Measurements from ENCODE around the gene PRKAR1B.
"Not testable (repeated sequence)": the region's sequence is repeated elsewhere in the genome, so short reads cannot be mapped to it uniquely, and the experiment has no call there.

The PRKAR1B gene

DNA sequence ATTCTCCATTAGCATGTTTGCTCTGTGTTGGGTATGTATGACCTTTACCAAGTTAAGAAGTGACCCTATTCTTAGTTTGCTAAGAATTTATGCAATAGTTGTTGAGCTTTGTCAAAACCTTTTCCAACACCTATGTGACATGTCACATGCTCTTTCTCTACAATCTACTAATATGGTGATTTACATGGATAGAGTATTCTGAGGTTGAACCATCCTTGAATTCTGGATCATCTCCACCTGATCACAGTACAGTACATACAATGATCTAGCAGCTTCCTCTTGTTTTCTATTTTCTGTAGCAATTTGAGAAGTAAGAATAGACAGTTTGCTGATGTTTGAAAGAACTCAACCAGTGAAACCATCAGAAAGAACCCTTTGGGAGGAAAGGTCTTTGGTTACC is 106.2 kb downstream of the PRKAR1B start:
- DNase-seq (ENCODE audit: low read depth) = no peak

DNA sequence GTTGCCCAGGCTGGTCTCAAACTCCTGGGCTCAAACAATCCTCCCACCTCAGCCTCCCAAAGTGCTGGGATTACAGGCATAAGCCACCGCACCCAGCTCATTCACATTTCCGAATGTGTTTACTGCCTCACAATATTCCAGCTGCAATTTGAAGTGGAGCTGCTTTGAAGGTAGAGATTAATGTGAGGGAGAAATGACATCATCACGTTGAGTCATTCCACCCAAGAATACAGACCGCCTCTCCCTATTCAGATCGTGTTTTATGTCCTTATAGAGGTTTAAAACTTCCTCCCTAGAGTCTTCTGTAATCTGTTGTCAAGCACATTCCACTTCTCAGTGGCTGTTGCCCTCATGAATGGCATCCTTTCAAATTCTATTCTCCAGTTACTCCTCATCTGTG is 107.0 kb downstream of the PRKAR1B start:
- no peak for DNase-seq (ENCODE audit: low read depth)

DNA sequence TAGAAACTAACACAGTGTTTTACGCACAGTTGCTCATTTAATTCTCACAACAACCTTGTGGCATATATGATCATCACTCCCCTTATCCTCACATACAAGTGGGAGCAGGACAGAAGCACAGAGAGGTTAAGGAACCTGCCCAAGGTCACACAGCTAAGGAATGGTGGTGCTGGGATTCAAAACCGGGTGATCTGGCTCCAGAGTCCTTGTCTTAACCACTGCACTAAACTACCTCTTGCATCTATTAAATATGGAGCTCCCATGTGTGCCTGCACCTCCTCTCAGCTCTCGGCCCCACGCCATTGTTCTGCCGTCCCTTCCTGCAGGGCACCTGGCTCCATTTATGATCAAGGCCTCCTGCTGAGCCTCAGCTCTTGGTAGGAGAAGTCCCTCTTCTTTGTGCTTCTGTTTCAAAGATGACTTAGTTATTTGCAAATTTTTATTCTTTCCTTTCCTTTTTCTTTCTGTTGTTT is 107.7 kb downstream of the PRKAR1B start:
- DNase-seq (ENCODE audit: low read depth) = no peak

DNA sequence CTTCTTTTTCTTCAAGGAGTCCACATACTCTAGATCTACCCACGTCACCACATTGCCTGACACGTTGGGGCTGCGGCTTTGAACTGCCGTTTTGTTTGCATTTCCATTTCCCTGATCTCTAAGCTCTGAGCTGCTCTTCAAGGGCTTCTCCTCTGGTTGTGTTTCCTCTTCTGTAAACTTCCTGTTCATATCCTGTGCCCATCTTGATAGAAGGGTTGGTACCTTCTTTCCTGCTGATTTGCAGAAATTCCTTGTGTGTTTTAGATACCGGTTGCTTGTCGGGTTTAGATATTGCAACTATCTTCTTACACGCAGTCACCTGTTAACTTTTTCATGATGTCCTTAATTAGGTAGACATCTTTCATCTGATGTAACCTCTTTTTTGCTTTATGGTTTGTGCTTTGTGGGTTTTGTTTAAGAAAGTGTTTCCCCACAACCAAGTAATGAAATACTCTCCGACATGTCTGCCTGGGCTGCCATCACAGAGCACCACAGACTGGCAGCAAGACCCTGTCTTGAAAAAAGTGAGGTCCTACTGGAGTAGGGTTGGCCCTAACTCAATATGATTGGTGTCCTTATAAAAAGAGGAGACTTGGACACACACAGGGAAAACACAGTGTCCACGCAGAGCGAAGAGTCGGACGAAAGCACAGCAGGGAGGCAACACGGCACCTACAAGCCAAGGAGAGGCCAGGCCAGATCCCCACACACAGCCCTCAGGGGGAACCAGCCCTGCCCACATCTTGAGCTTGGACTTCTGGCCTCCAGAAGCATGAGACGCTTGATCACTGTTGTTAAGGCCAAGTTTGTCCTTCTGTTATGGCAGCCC is 108.3 kb downstream of the PRKAR1B start:
- no peak for DNase-seq (ENCODE audit: low read depth)

DNA sequence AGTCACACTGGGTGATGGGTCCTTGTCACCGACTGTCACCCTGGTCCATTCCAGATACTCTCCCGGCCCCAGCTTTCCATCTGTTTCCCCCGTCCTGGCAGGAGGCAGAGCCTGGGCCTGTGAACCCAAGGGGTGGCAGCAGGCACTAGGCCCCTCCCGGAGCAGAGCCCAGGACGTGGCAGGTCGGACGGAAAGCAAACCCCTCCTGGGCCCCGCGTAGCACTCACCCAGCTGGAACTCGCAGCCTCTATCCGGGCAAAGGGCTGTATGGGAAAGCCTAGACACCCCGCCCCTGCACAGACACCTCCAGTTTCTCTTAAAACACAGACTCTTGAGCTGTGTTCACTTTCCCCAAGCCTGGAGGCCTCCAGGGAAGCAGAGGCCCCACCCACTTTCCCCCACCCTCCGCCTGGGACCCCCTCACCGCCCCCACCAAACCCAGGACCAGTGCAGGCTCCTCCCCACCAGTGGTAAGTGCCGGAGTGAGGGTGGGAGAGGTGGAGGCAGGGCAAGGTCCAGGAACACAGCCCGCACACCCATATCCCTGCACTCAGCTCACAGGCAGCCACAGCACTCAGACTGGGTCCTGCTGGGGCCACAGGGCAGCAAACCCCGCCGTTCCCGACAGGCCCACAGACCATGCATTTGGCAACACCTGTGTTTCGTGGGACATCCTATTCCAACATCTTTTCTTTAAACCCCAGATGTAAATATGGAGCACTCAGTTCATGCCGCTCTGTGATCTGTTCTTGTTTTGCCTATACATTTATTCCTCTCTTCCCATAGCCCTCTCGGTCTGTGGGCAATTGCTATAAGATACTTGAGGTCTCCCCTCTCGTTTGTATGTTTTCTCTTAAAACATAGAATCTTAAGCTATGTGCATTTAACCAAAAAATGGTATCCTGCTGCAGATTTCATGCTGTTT is 109.2 kb downstream of the PRKAR1B start:
- no peak for DNase-seq (ENCODE audit: low read depth)

DNA sequence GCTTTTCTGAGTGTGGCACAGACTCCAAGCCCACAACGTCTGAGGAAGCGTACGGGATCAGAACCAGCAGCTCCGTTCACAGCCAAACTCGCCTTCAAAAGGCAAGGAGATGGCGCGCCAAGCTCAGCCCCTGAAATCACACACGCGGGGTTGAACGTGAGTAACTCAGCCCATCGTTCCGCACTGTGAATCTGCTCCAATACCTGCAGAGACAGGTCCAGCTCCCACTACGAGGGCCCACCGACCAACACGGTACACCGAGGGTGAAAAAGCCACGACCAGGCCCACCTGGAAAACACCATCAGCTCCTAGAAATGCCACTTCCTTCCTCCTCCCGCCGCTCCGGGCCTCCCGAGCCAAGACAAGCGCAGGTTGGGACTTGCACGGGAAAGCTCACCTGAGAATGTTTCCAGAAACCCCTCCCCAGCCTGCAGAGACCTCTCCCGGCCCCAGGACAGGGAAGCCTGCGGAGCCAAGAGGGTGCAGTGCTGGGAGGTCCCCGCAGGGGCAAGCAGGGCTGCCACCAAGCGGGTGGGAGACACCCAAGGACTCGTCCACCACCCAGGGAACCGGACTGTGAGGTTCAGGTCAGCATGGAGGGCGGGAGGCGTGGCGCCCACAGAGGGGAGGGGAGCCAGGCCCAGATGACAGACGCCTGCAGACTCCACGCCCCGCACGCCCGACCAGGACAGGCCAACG is 113.5 kb downstream of the PRKAR1B start:
- DNase-seq (ENCODE audit: low read depth) = no peak

DNA sequence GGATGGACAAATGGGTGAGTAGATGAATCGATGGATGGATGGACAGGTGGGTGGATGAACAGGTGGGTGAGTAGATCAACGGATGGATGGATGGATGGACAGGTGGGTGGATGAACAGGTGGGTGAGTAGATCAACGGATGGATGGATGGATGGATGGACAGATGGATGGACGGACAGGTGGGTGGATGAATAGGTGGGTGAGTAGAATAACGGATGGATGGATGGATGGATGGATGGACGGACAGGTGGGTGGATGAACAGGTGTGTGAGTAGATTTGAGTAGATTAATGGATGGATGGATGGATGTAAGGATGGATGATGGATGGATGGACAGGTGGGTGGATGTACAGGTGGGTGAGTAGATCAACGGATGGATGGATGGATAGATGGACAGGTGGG is 115.2 kb downstream of the PRKAR1B start:
- DNase-seq (ENCODE audit: low read depth) = not testable (repeated sequence)

DNA sequence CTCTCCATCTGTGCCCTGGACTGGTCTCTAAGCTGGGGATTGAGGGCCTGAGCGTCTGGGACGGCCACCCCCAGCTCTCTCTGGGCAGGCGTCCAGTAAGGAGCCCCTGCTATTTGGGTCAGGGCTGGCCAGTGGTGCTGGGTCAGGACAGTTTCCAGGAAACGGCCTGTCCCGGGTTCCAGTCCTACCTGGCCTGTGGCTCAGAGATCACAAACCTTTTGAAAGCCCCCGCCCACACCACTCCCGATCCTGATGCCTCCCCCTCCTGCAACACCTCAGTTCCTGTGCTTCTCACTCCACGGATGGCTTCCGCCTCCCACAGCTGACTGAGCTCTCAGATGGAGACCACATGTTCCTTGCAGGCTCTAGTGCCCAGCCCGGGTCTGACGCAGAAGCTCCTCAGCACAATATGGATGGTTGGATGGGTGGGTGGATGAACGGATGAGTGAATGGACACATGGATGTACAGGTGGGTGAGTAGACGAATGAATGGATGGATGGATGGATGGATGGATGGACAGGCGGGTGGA is 115.7 kb downstream of the PRKAR1B start:
- DNase-seq (ENCODE audit: low read depth) = no peak

DNA sequence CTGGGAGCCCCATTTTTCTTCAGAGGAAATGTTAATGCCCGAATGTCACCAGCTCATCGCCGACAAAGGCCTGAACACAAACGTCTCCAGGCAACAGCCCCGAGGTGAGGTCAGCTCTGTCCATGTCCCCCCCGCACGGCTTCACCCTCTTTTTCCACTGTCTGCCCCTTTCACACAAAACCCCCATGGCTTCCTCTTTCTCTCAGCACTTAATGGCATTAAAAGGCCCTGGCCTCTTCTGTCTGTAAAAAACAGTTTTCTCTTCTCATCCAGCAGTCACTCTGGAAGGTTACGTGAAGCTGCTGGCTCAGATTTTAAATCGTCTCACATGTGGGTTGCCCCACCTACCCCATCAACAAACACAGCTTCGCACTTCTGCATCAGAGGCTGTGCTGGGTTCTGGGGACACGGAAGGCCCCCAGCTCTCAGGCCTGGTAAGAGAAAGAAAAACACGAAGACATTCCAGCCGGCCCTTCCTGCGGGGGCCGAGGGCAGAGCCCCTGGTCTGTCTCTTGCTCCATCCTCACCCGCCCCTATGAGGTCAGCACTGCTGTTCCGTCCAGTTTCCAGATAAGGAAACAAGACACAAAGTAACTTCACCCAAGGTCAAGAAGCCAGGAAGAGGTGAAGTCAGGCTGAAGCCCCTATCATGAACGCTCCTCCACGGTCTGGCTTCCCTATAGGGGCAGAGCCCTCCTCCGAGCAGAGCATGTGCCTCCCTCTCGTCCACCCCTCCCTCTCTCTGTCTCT is 116.4 kb downstream of the PRKAR1B start:
- DNase-seq (ENCODE audit: low read depth) = no peak

DNA sequence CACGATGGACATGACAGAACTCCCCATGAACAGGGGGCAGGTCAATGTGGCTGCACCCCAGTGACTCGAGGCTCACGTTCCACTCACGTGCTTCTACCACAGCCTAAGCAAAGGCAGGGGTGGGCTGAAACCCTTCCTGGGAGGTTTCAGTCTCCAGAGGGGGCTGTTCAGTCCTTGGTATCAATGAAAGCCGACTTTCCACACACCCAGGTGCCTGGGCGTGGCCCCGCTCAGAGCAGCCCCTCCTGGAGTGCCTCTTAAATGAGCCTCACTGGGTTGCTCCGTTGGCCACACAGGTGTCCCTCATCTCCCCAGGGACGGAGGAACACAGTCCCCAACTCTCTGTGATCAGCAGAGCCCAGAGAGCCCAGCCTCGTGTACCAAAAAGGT is 116.9 kb downstream of the PRKAR1B start:
- DNase-seq (ENCODE audit: low read depth) = no peak

DNA sequence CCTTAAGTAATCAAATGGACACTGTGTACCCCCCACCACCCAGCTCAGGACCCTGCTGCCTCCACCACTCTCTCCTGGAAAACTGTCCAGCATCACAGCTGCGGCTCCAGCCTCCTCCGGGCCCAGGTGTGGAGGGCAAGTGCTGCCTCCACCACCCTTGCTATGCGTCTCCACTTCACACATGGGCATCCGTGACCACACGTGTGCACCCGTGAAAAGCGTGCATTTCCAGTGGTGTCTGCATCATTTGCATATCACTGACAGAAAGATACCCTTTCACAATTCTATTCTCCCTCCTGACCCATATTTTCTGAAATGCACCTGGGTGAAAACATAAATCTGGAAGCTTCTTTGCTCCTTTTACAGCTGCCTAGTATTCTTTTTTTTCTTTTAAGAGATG is 117.7 kb downstream of the PRKAR1B start:
- DNase-seq (ENCODE audit: low read depth) = no peak

DNA sequence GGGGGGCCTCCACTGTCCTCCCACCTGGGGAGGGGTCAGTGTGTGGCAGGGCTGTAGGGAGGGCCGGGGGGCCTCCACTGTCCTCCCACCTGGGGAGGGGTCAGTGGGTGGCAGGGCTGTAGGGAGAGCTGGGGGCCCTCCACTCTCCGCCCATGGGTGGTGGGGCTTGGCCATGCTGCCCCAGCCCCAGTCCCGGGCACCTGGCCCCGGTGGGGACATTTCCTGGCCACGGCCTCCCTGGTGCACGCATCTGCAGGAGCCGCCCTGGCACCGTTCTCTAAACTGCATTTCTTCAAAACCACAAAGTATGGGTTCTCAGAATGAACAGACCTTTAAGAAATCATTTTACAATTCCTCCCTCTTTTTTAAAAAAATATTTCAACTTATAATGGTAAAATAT is 118.1 kb downstream of the PRKAR1B start:
- no peak for DNase-seq (ENCODE audit: low read depth)

DNA sequence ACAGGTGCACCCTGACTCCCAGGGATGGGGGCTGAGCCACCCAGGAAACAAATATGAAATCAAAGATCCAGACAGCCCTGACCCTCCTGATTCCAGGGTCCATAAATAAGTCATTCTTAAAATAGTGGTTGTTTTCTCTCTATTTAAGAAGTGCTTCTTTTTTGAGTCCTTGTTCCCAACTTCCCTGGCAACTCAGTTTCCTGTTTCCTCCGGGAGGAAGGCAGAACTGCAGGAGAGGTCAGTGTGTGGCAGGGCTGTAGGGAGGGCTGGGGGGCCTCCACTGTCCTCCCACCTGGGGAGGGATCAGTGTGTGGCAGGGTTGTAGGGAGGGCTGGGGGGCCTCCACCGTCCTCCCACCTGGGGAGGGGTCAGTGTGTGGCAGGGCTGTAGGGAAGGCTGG is 118.7 kb downstream of the PRKAR1B start:
- DNase-seq (ENCODE audit: low read depth) = no peak

DNA sequence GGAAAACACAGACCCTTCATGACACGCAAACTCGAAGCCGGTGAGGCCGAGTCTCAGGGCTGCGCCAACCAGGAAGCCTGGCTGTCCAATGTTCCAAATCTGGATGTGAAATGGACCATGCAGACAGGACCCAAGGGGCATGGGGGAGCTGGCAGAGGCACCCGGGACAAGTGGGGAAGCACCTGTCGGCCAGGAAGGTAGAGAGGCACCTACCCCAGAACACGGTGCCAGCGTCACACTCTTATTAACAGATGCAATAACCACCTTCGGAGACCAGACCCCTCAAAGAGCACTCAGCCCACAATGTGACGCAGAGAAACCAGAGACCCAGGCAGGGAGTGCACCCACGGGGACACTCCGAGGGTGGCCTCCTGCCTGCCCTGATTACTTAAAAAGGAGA is 119.1 kb downstream of the PRKAR1B start:
- no peak for DNase-seq (ENCODE audit: low read depth)

DNA sequence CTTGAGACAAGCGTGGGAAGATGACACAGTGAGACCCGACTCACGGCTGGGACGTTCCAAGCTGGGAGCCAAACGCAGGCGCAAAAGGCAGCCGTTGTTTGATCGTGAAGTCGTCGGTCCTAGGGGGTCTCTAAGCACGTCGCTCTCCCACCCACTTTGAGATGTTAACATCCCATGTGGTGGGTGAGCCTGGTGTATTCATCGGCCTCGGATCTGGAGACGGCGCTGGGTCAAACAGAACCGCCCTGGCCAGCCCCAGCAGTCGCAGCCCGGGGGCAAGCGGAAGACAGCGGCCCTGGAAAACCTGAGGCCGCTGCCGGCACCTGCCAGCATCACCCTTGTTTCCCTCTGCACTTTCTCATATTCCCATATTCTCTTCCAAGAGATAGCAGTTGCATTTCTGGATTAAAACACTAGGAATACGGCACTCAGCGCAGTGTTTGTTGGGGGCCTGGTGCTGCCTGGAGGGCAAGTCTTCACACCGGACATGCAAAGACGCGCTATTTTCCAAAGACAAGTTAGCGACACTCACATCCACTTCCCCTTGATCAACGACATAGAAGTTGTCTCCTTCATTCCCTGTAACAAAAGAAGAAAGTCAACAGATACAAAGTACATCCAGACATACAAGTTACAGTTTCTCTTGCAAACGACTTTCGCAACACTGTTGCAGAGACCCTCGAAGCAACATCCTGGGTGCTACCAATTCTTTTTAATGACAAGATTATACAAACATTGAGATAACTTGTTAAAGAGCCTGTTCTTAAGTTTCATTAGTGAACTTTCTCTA is 121.2 kb downstream of the PRKAR1B start:
- no peak for DNase-seq (ENCODE audit: low read depth)

DNA sequence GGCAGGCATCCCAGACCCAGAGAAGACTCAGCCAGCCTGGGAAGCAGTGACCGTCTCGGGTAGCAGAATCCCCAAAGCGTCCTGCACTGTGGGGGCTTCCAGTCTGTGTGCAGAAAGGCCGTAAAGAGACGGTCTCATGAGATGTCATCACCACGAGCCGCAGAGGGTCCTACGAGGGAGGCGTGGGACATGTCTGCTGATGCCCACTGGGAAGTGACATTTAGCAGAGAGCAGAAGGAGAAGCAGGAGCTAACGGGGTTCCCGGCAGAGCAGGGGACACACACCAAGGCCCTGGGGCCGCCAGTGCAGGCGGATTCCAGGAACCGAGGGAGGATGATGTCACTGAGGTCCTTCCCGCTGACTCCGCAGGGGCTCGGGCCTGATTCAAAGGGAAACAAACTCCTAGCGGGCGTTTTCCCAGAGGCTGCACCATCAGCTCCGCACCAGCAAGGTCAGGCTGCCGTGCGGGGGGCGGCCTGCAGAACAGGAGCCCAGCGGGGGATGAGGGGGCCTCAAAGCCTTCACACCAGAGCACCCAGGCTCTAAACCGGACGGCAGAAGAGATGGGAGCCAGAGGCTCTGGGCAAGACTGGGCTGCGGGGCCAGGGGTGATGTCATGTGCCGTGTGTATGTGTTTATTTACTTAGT is 122.1 kb downstream of the PRKAR1B start:
- DNase-seq (ENCODE audit: low read depth) = no peak

DNA sequence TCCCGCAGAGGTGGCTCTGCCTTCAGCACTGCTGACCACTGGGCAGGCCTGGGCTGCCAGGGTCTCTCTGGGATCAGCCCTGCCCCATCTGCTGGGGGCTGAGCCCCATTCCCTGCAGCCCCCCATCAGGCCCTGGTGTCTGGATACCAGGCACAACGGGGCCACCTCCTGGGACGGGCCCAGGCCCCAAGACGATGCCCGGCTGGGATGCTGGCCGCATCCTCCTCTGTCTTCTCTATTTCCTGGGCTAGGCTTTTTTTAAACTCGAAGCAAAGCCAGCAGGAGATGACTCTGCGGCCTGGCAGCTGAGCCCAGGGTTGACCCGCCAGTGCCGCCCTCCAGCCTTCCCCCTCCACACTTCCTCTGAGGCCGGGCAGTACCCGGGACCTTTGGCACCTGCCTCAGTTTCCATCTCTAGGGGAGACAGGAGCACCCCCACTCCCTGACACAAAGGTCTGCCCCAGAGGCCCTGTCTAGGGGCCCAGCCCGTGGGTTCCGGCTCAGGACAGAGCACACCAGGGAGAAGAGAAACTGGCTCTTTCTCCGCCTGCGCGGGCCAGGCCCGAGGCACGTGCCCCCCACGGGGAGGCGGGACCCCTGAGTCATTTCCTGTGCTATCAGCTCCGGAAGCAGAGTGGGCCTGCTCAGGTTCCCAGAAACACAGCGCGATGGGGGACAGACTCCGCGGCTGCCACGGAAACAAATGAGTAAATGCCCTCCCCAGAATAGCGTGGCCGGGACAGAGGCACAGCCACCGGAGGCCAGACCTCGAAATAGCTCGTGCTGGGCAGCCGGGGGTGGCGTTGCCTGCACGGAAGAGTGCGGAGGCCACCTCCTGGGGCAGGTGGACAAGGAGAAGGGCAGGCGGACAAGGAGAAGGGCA is 122.8 kb downstream of the PRKAR1B start:
- no peak for DNase-seq (ENCODE audit: low read depth)

DNA sequence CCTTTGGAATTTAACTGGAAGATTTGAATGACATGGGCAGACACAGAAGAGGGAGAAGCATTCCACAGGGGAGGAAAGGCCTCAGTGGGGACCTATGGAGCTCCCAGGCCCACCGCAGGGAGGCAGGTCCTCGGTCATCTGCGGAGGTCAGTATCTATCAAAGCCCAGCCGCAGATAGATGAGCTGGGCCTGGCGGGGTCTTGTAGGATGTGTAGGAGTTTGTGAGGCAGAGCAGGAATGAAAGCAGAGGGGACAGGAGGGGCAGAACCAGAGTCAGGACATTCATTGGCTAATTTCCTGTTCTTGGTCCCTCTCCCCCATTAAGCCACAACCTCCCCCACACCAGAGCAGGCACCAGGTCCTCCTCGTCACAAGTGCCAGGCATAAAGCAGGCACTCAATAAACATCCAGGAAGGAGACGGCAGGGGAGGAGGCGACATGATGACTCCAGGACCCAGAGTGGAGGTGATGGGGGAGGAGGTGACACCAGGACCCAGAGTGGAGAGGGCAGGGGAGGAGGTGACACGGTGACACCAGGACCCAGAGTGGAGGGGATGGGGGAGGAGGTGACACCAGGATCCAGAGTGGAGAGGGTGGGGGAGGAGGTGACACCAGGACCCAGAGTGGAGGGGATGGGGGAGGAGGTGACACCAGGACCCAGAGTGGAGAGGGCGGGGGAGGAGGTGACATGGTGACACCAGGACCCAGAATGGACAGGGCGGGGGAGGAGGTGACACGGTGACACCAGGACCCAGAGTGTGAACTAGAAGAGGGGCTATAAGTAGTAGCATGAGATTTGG is 123.7 kb downstream of the PRKAR1B start:
- DNase-seq (ENCODE audit: low read depth) = no peak
